ENCODE data around the gene CCL8. TPM values are rescaled to one million over a fixed set of nuclear protein-coding genes. Genes with fewer than 3 reads are reported as not detected.

Gene CCL8
- not detected for total RNA-seq
- long read RNA-seq, result 0 reads

DNA sequence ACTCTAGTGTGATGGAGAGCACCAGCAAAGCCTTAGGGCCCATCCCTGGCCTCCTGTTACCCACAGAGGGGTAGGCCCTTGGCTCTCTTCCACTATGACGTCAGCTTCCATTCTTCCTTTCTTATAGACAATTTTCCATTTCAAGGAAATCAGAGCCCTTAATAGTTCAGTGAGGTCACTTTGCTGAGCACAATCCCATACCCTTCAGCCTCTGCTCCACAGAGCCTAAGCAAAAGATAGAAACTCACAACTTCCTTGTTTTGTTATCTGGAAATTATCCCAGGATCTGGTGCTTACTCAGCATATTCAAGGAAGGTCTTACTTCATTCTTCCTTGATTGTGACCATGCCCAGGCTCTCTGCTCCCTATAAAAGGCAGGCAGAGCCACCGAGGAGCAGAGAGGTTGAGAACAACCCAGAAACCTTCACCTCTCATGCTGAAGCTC lies at the start of gene CCL8:
Gene CCL8, plus strand, starts transcription at position 397 of the 445 bp plus-strand sequence. CDS start 67 bp downstream, outside the sequence.
- intact Hi-C loops (cut with DNase I), result no loop called here
- peak; percentile 38 for ATAC-seq
- DNase-seq (ENCODE audit: missing footprints), result no peak

DNA sequence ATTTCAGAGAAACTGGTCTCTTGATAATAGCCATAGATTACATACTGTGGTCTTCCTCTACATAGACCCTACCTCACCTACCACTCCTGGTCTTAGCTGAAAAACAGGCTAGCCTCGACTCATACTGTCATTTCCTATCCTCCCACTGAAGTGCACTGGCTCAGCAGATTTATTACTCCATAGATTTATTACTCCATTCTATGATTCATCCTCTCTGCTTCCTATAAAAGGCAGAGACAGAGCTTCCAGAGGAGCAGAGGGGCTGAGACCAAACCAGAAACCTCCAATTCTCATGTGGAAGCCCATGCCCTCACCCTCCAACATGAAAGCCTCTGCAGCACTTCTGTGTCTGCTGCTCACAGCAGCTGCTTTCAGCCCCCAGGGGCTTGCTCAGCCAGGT lies 49.3 kb upstream of the CCL8 start, which contains the start of gene CCL7:
Gene CCL7, plus strand, starts transcription at position 253 of the 400 bp plus-strand sequence. Its CDS starts 70 bp downstream, at position 323.
- intact Hi-C loops (cut with DNase I), result no loop called here
- DNase-seq (ENCODE audit: missing footprints) (no peak), ATAC-seq (no peak)

DNA sequence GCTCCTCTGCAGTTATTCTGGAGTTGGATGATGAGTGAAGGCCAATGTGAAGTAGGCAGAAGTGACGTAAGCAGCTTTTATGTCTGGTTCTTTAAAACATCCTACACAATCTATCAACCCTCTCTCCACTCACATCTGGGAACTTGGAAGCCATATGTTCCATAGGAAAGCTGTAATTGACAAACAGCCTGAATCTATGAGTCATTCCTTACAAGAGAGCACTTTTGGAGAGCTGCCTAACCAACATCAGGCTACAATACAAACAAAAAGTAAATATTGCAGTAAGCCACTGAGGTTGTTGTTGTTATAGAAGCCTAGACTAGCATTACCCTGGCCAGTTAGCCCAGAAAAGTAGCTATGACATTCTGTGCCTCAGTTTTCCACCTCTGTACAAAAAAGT lies 43.4 kb upstream of the CCL8 start:
- DNase-seq (ENCODE audit: missing footprints) (no peak), ATAC-seq (no peak)
- intact Hi-C loops (cut with DNase I), result no loop called here

DNA sequence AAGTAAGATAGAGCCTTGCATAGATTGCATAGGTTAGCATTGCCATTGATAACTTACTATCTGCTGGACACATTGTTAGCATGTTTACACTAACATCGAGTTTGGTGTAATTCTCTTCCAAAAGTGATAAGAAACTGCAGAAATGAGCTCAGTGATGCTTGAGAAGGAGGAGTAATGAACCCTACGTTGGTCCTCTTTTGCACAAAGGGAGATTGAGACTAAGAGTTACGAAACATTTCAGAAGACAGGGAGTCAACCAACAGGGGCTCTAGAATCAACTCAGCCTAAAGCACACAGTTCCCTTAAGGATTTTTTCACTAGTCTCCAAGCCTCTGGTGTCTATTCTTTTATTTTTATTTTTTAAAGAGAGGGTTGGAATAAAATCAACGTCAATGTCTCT lies 42.4 kb upstream of the CCL8 start:
- DNase-seq (ENCODE audit: missing footprints), result no peak
- intact Hi-C loops (cut with DNase I), result no loop called here
- ATAC-seq, result no peak

DNA sequence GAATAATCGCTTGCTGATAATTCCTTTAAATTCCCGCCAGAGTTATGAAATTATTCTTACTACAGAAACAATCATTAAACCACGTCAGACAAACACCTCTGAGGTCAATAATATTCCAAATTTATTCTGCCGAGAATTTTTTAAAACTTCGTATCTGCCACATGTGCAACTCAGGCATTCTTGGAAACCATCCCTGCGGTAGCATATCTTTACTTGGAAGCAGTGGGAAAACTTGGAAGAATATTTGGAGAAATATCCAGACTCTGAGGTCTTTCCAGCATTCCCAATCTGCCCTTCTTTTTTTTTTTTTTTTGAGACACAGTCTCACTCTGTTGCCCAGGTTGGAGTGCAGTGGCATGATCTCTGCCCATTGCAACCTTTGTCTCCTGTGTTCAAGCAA lies 35.7 kb upstream of the CCL8 start:
- intact Hi-C loops (cut with DNase I), result no loop called here
- no peak for ATAC-seq
- no peak for DNase-seq (ENCODE audit: missing footprints)

DNA sequence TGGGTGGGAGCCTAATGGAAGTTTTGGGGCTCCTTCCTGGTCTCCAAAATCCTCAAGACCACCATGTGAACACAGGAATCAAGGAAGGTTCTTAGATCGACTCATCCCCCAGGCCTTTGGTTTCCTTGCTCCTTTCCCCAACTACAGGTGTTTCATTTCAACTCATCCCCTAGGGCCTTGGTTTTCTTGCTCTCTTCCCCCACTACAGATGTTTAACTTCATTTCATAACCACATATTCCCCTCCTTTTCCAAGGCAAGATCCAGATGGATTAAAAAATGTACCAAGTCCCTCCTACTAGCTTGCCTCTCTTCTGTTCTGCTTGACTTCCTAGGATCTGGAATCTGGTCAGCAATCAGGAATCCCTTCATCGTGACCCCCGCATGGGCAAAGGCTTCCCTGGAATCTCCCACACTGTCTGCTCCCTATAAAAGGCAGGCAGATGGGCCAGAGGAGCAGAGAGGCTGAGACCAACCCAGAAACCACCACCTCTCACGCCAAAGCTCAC lies 33.9 kb upstream of the CCL8 start, which contains the start of gene CCL11:
Gene CCL11, plus strand, starts transcription at position 457 of the 507 bp plus-strand sequence. CDS start 67 bp downstream, outside the sequence.
- ATAC-seq, result peak; percentile 86

DNA sequence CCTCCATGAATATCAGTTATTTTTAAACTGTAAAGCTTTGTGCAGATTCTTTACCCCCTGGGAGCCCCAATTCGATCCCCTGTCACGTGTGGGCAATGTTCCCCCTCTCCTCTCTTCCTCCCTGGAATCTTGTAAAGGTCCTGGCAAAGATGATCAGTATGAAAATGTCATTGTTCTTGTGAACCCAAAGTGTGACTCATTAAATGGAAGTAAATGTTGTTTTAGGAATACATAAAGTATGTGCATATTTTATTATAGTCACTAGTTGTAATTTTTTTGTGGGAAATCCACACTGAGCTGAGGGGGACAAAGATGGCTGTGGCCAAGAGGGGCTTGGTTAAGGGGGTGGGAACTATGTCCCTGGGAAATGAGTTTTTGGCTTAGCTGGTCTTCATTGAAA lies 31.4 kb upstream of the CCL8 start:
- ATAC-seq (no peak), DNase-seq (ENCODE audit: missing footprints) (no peak)
- intact Hi-C loops (cut with DNase I), result no loop called here

More for the DNA sequence above, 33.9 kb upstream of the CCL8 start, which contains the start of gene CCL11:
- DNase-seq (ENCODE audit: missing footprints), result no peak
- intact Hi-C loops (cut with DNase I), result loop anchor here (2.0 kb wide), 1 partner anchor 19 kb away; no protein-coding TSS in a partner anchor

DNA sequence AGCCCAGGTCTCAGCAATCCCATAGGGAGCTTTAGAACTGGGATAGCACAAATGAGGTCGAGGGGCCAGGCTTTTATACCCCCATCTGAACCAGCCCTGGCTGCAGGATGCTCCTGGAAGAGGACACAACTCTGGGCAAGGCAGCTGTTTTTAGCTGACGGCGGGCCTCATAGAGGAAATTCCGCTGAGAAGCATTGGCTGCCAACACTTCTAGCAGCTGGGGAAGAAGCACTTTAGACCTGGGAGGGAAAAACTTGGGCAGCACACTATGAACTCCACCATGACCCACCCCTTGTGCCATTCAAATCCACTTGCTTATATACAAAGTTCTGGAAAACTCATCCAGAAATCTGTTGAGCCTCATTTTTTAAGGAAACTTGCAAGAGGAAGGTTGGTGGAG lies 28.6 kb upstream of the CCL8 start:
- ATAC-seq, result peak; percentile 23
- intact Hi-C loops (cut with DNase I), result no loop called here
- DNase-seq (ENCODE audit: missing footprints), result no peak

DNA sequence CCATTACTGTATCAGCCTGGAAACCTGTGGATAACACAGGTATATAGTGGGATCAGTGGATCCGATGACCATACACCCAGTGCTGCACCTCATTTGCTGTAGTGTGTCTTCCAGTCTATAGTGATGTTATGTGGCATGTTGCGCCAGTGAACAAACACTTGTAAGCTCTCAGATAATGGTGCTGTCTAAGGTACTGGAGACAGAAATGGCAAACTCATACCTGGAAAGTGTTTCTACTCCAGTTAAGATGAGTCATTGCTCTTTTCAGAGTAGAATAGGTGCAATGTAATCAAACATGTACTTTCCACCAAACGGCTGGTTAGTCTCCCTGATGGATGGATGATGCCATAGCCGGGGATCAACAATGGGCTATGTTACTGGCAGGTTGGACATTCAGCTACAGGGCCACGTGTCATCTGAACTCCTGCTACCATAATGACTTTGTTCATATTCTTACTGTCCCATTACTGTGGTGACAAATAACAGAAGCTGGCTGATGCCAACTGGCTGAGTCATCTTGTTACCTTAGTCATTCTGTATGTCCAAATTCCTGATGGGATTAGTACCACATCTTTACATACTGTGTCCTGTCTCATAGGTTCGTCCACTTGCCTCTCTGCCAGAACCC lies 27.4 kb upstream of the CCL8 start:
- no peak for DNase-seq (ENCODE audit: missing footprints)
- no peak for ATAC-seq
- intact Hi-C loops (cut with DNase I), result no loop called here

DNA sequence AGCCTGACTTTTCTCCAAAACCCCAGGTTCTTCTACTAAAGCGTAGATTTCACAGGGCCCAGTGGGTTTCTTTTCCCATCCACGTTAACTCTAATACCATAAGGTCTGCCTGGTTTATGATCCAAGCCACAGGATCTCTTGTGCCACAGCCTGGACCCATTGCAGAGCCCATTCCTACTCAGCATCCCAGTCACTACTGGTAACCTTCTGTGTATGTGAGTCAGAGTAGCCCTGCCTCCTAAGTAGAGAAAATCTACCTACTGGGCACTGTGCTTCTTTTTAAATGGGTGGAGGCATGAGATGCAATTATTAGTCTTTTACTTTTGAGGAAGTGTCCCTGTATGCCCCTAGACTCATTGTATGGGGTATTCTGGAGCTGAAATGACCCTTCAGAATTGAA lies 20.2 kb upstream of the CCL8 start:
- ATAC-seq, result no peak
- intact Hi-C loops (cut with DNase I), result no loop called here
- no peak for DNase-seq (ENCODE audit: missing footprints)

DNA sequence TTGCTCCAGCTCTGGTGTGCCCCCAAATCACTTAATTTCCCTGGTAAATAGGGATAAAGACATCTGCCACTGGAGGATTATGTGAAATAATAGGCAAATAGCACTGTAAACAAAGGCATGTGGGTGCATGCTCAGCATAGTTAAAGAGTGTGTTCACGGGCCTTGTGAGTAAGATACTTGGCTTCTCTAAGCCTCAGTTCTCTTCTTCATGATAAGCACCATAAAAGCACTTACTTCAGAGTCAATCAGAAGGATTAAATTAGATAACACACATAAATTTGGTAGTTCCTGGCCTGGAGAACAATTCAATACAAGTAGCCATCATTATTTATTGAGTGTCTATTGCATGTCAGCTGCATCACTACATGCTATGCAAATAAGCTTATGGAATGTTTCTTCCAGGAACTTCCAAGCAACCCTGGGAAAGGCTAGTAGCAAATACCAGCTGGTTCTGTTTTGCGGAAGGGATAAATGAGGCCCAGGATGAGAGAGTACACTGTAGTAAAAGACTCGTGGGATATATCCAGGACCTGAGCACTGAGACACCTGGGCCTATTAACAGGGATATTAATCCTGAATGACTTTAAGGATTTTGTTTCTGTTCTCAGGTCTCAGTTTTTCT lies 19.2 kb upstream of the CCL8 start:
- ATAC-seq (no peak), DNase-seq (ENCODE audit: missing footprints) (no peak)
- intact Hi-C loops (cut with DNase I), result loop anchor here (2.0 kb wide), 1 partner anchor 65 kb away; no protein-coding TSS in a partner anchor

DNA sequence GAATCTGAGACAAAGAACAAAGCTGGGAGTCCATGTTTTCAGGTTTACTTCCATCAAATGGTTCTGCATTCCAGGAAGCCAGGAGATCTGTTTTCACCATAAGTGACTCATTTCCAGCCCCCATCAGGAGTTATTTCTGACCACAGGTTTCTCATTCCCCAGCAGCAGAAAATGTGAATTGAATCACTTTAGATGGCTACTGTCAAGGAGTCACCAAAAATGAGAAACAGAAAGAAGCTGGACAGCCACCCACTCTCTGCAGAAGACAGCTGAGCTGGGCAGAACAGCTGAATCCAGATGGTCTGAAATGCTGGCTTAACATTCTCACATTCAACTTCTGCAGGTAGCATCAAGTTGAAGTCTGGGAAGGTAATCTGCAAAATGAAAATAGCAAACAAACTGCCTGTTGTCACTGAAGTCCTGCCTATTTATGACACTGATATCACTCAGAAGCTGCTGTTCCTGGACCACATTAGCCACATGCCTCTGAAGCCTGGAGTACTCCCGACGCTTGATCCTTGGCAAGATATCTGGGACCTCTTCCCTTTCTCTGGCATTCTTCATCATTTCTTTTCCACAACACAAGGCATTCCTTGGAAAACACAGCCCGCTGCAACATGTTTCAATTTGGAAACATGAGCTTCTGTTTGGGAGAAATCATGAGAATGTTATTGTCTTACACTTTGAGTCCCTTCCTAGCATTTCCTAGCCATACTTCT lies 18.4 kb upstream of the CCL8 start:
- intact Hi-C loops (cut with DNase I), result loop anchor here (2.0 kb wide), 1 partner anchor 66 kb away; no protein-coding TSS in a partner anchor
- DNase-seq (ENCODE audit: missing footprints) (no peak), ATAC-seq (peak; percentile 57)

DNA sequence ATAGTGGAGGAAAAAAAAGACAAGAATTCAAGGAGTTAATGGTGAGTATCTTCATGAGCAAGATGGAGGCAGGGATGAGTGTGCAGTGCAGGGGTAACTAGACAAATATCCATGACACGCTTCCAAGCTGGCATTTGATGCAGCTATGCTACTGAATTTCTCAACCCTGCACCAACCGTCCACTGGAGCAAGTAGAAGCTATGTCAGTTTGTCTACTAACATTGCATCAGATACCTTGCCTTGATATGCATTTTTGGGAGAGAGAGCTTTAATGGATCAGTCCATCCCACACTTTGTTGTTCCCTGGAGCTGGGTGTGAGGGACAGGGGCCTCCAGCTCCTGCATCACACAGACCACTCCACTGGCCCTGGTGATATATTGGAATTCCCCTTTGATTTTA lies 17.2 kb upstream of the CCL8 start:
- ATAC-seq (no peak), DNase-seq (ENCODE audit: missing footprints) (no peak)
- intact Hi-C loops (cut with DNase I), result loop anchor here (2.0 kb wide), 1 partner anchor 67 kb away; no protein-coding TSS in a partner anchor

DNA sequence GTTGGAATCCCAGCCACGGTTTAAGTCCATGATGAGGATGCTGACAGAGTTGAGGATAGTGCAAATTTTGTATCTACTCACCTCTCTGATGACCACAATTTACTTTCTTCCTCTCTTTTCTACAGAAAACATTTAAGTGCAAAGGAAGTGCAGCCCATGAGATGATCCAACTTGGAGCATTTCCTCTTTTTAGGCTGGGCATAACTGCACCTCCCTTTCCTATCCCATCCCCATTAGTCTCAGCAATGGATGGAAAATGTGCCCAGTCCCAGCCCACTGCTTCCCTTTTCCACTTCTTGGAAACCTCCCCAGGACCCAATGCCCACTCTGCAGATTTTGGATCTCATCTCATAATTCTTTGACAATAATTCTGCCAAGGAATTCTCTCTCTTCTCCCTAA lies 16.6 kb upstream of the CCL8 start:
- DNase-seq (ENCODE audit: missing footprints) (no peak), ATAC-seq (no peak)
- intact Hi-C loops (cut with DNase I), result no loop called here

DNA sequence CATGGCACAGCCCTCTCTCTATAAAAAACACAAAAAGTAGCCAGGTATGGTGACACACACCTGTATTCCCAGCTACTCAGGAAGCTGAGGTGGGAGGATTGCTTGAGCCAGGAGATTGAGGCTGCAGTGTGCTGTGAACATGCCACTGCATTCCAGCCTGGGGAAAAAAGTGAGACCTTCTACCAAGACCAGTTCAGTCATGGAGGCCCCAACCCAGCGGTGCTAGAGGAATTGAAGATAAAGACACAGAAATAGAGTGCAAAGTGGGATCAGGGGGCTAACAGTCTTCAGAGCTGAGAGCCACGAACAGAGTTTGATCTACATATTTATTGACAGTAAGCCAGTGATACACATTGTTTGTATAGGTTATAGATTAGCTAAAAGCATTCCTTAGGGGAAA lies 15.6 kb upstream of the CCL8 start:
- intact Hi-C loops (cut with DNase I), result loop anchor here (2.0 kb wide), 1 partner anchor 19 kb away; the partner anchor contains the start of gene CCL11
- ATAC-seq, result no peak
- DNase-seq (ENCODE audit: missing footprints), result no peak

DNA sequence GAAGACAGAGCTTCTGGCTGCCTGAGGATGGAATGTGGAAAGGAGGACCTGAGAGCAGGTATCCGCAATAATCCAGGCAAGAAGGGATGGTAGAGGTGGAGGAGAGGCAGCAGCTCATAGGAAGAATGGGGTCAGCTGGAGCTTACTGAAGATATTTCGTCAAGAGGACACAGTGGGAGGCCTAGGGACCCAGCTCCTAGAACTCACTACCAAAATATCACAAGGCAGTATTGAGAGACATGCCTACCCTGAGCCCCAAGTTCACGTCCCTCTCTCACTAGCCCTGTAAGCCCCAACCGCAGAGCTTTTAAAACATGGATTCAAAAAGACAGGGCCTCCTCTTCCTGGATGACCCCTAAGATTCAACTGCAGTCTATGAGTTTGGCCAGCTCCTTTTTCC lies 14.2 kb upstream of the CCL8 start:
- no peak for DNase-seq (ENCODE audit: missing footprints)
- intact Hi-C loops (cut with DNase I), result loop anchor here (2.0 to 5.0 kb wide), 3 partner anchors 20 to 57 kb away; partner anchors contain the start of genes CCL1 and CCL11
- no peak for ATAC-seq

DNA sequence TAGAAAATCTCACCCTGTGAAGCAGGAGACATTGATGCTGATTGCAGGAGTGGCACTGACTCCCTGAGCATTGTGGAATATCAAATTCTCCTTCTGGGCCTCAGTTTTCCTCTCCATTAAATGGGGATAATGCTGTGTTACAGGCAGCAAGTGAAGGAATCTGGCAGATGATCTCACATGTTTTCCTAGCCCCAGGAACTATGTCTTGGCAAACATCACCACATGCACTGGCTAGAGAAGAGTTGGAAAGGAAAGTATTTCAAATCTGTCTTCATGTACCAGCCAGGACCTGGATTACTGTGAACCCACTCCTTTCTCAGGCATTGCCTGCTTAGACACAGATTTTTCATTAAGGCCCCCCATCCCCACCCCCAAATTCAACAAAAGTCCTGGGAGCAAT lies 13.6 kb upstream of the CCL8 start:
- intact Hi-C loops (cut with DNase I), result loop anchor here (2.0 to 5.0 kb wide), 4 partner anchors 21 to 105 kb away; partner anchors contain the start of genes CCL1 and CCL11
- DNase-seq (ENCODE audit: missing footprints) (no peak), ATAC-seq (no peak)

DNA sequence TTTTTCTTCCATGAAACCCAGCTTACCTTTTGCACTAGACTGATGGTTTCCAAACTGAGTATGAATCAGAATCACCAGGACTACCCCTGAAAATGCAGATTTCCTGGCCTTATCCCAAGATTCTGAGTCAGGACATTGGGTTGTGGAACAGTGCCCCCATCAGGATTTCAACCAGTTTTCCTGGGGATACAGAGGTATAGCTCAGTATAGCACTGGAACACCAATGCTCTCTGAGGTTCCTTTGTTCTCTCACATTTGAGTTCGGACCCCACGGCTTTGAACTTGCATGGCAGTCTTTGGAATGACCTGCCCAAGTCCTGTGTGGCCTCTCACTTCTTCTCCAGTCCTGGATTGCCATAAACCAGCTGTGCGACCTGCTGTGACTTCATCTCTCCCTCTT lies 12.8 kb upstream of the CCL8 start:
- ATAC-seq (peak; percentile 73), DNase-seq (ENCODE audit: missing footprints) (no peak)
- intact Hi-C loops (cut with DNase I), result loop anchor here (2.0 to 5.0 kb wide), 3 partner anchors 54 to 106 kb away; partner anchors contain the start of gene CCL1

DNA sequence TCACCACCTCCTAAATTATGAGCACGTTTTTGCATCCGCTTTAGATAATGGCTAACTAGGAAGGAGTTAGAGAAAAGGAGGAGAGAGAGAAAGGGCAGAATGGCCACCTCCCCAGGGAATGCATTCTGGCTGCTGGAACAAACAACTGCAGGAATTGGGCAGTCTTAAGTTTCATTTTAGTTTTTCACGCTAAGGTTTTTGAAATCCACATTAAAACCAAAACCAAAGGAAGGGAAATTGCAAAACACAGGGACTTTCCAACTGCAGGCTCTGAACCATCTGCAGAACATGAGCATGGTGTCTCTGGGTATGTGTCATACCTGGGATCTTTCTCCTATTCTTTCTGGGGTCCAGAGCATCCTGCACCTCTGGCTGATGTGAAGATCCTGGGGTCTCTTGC lies 12.1 kb upstream of the CCL8 start:
- peak; percentile 63 for ATAC-seq
- intact Hi-C loops (cut with DNase I), result loop anchor here (2.0 to 5.0 kb wide), 3 partner anchors 55 to 106 kb away; partner anchors contain the start of gene CCL1
- DNase-seq (ENCODE audit: missing footprints), result peak; percentile 73

All from Right ventricle myocardium inferior (tissue), 1 donor.